Smooth muscle cell (in vitro differentiated cells): ENCODE results near the gene STX1B. TPM values are rescaled to one million over a fixed set of nuclear protein-coding genes. Genes with fewer than 3 reads are reported as not detected.

Experiments used
- DNase-seq: peaks from one replicate; lab custom pipeline; 2025; ENCODE audit not compliant: unreplicated experiment; lab: John Stamatoyannopoulos, UW
- H2AFZ ChIP-seq: fragments of 200-600 bp; sonication (generic); 2 replicates; pipeline ENCODE4 v1.6.0; 2016; ENCODE audit warnings: antibody characterized with exemption, low read depth, mild to moderate bottlenecking
- H3F3A ChIP-seq: fragments of 200-600 bp; sonication (generic); 2 replicates; pipeline ENCODE4 v1.6.0; 2017; ENCODE audit warnings: antibody characterized with exemption, low read depth
- H3K27ac ChIP-seq: fragments of 200-600 bp; sonication (generic); 2 replicates; pipeline ENCODE4 v1.5.1; 2016; ENCODE audit warnings: low read depth, mild to moderate bottlenecking
- H3K27me3 ChIP-seq: fragments of 200-600 bp; sonication (generic); 2 replicates; pipeline ENCODE4 v1.6.1; 2016; ENCODE audit warnings: low read depth, mild to moderate bottlenecking
- H3K36me3 ChIP-seq: fragments of 200-600 bp; sonication (generic); 2 replicates; pipeline ENCODE4 v1.5.1; 2016; ENCODE audit warnings: low read depth
- H3K4me1 ChIP-seq: fragments of 200-600 bp; sonication (generic); 2 replicates; pipeline ENCODE4 v1.5.1; 2016; ENCODE audit warnings: low read depth
- H3K4me2 ChIP-seq: fragments of 200-600 bp; sonication (generic); 2 replicates; pipeline ENCODE4 v1.6.0; 2016; ENCODE audit warnings: mild to moderate bottlenecking
- H3K4me3 ChIP-seq: fragments of 200-600 bp; sonication (generic); 2 replicates; pipeline ENCODE4 v1.5.1; 2016; ENCODE audit warnings: mild to moderate bottlenecking
- H3K79me2 ChIP-seq: fragments of 200-600 bp; sonication (generic); 2 replicates; pipeline ENCODE4 v1.6.0; 2016; ENCODE audit warnings: low read depth, mild to moderate bottlenecking
- H3K9ac ChIP-seq: fragments of 200-600 bp; sonication (generic); 2 replicates; pipeline ENCODE4 v1.6.0; 2016; ENCODE audit warnings: low read depth
- H3K9me3 ChIP-seq: fragments of 200-600 bp; sonication (generic); replicated peaks from 2 replicates; pipeline ENCODE4 v1.5.1; 2016; ENCODE audit warnings: low read depth
- H4K20me1 ChIP-seq: fragments of 200-600 bp; sonication (generic); 2 replicates; pipeline ENCODE4 v1.6.0; 2016; ENCODE audit warnings: low read depth
- WGBS: methylation state at CpG from one replicate; pipeline ENCODE4 v1.1.7; 2016; ENCODE audit warnings: low lambda C conversion rate; 5-methylcytosine and 5-hydroxymethylcytosine counted together
- polyA plus RNA-seq: library from polyadenylated mRNA; unstranded; fragments of >200 nt; fragmentation: Nextera tagmentation; extraction: Ambion mirVana; gene quantifications from 2 replicates; pipeline ENCODE4 v1.2.1, GENCODE V29; 2016
- total RNA-seq: library from RNA; depleted of rRNA; stranded (reverse); fragments of >200 nt; gene quantifications from 2 replicates; pipeline ENCODE4 v1.2.3, GENCODE V29; 2014
- TF ChIP-seq, protein P1 (sequence below): fragments of 200-600 bp; sonication (generic); IDR thresholded peaks from 2 replicates; pipeline ENCODE4 v1.5.1; 2017; ENCODE audit warnings: borderline replicate concordance, mild to moderate bottlenecking, antibody characterized with exemption; ENCODE audit not compliant: insufficient read depth, poor library complexity, severe bottlenecking

STX1B gene
- total and polyA plus RNA-seq, 2 experiments from 2014 or later, result 0.72 to 1.0 TPM

DNA sequence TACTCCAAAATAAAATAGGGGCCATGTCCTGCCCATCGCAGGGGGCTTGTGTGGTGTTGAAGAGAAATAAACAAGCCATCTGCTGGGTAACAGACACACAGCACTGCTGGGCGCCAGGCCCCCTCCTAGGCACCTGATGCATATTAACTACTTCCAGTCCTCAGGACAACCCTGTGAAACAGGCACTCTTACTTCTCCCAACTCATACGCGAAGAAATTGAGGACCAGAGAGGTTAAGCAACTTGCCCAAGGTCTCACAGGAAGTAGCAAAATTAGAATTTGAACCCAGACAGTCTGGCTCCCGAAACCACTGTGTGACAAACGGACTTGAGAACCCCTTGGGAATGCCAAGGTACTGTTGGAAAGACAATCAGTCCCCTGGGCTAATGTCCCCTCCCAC lies 2.8 kb downstream of the STX1B start:
- Histone ChIP-seq H3K9me3 (no peaks in the 10 kb centered on the region), H3F3A (no peaks in the 10 kb centered on the region), H3K4me2 (no peak overlapping the region), H4K20me1 (no peaks in the 10 kb centered on the region), H3K27ac (no peak overlapping the region), H3K4me1 (no peaks in the 10 kb centered on the region), H3K36me3 (no peaks in the 10 kb centered on the region), H2AFZ (no peak overlapping the region), H3K79me2 (no peaks in the 10 kb centered on the region), H3K4me3 (no peak overlapping the region), H3K27me3 (peaks cover 12% of the 10 kb centered on the region), H3K9ac (no peak overlapping the region)
- no peak for DNase-seq
- 70% methylated on average over 6 of the region's 6 CpGs for WGBS
- TF ChIP-seq, protein P1, sequence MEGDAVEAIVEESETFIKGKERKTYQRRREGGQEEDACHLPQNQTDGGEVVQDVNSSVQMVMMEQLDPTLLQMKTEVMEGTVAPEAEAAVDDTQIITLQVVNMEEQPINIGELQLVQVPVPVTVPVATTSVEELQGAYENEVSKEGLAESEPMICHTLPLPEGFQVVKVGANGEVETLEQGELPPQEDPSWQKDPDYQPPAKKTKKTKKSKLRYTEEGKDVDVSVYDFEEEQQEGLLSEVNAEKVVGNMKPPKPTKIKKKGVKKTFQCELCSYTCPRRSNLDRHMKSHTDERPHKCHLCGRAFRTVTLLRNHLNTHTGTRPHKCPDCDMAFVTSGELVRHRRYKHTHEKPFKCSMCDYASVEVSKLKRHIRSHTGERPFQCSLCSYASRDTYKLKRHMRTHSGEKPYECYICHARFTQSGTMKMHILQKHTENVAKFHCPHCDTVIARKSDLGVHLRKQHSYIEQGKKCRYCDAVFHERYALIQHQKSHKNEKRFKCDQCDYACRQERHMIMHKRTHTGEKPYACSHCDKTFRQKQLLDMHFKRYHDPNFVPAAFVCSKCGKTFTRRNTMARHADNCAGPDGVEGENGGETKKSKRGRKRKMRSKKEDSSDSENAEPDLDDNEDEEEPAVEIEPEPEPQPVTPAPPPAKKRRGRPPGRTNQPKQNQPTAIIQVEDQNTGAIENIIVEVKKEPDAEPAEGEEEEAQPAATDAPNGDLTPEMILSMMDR, result no peak

DNA sequence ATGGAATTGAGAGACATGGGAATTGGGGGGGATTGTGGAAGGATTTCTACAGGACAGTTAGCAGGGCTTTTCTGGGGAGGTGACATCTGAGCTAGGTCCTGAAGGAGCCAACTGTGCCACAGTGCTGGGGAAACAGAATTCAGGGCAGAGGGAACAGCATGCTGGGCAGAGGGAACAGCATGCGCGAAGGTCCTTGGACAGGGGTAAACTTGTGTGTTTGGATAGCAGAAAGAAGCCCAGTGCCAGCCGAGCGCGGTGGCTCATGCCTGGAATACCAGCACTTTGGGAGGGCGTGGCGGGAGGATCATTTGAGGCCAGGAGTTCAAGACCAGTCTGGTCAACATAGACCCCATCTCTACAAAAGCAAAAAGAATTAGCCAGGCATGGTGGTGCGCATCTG lies 3.8 kb downstream of the STX1B start:
- no peak for DNase-seq
- TF ChIP-seq, protein P1, result no peak
- H3K9me3 ChIP-seq, result no peaks in the 10 kb centered on the region
- H3K4me1 ChIP-seq, result peaks cover 4% of the 10 kb centered on the region
- 90% methylated on average over 8 of the region's 8 CpGs for WGBS
- no peak overlapping the region for H3K4me3 ChIP-seq
- no peak overlapping the region for H3K27ac ChIP-seq
- H3K4me2 ChIP-seq, result no peak overlapping the region
- H3F3A ChIP-seq, result no peaks in the 10 kb centered on the region
- no peak overlapping the region for H2AFZ ChIP-seq
- no peak overlapping the region for H3K9ac ChIP-seq
- peaks cover 6% of the 10 kb centered on the region for H3K27me3 ChIP-seq
- no peaks in the 10 kb centered on the region for H3K36me3 ChIP-seq
- no peaks in the 10 kb centered on the region for H3K79me2 ChIP-seq
- H4K20me1 ChIP-seq, result no peaks in the 10 kb centered on the region

DNA sequence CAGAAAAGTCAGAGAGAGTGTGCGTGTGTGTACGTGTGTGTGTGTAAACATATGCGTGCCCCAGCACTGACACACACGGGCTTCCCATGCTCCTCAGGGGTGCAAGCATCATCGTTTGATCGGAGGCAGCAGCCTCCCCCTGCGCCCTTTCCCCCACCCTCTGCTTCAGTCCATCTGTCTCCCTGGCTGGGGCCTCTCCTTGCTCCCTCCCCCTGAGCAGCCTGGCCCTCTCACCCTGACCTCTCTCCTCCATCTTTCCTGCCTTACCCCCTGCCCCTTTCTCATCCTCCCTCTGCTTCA lies 4.4 kb downstream of the STX1B start:
- Histone ChIP-seq H3K9me3 (no peaks in the 10 kb centered on the region), H3K27ac (no peak overlapping the region), H3K79me2 (no peaks in the 10 kb centered on the region), H3K36me3 (no peaks in the 10 kb centered on the region), H3K27me3 (peaks cover under 1% of the 10 kb centered on the region), H2AFZ (no peak overlapping the region), H3K4me2 (no peak overlapping the region), H3K4me3 (no peak overlapping the region), H4K20me1 (no peaks in the 10 kb centered on the region), H3F3A (no peaks in the 10 kb centered on the region), H3K4me1 (peaks cover 4% of the 10 kb centered on the region), H3K9ac (no peak overlapping the region)
- 86% methylated on average over 4 of the region's 7 CpGs for WGBS
- DNase-seq, result no peak
- TF ChIP-seq, protein P1, result no peak

DNA sequence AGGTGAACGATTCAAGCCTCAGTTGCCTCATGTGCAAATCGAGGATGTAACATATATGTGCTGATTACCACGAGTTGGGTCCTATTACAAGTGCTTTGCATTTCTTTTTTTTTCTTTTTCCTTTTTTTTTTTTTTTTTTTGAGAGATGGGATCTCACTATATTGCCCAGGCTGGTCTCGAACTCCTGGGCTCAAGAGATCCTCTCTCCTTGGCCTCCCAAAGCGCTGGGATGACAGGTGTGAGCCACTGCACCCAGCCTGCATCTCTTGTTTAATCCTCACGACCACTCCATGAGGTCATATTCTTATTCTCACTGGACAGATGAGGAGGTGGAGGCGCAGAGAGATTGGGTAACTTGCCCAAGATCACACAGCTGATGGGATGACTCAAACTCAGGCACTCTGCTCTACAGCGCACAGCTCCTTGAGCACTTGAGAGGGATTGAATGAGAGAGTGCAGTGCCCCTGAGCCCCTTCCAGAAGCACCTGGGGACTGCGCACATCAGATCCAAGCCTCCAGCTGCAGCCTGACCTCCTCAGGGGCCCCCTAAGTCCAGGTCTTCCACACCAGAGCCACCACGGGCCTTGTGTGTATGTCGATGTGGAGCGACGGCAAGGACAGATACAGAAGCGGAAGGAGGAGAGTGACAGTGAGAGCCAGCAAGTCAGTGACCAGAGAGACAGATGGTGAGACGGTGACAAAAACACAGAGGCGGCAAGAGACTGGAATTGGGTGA lies 4.9 kb downstream of the STX1B start:
- Histone ChIP-seq H3K27me3 (no peaks in the 10 kb centered on the region), H3K9me3 (no peaks in the 10 kb centered on the region), H3K79me2 (no peaks in the 10 kb centered on the region), H3F3A (no peaks in the 10 kb centered on the region), H3K9ac (no peak overlapping the region), H4K20me1 (no peaks in the 10 kb centered on the region), H3K4me2 (no peak overlapping the region), H3K4me1 (peaks cover 4% of the 10 kb centered on the region), H2AFZ (no peak overlapping the region), H3K36me3 (no peaks in the 10 kb centered on the region), H3K4me3 (no peak overlapping the region), H3K27ac (no peak overlapping the region)
- no peak for DNase-seq
- TF ChIP-seq, protein P1, result no peak
- WGBS, result 91% methylated on average over 16 of the region's 16 CpGs
